Posterior vena cava (tissue), 2 donors: ENCODE data around the gene DCP1A. TPM values are rescaled to one million over a fixed set of nuclear protein-coding genes. Genes with fewer than 3 reads are reported as not detected.
"Not testable (repeated sequence)": the region's sequence is repeated elsewhere in the genome, so short reads cannot be mapped to it uniquely, and the experiment has no call there.

ENCODE experiments used
- DNase-seq: peaks from one replicate; pipeline ENCODE4 v3.0.0-alpha.2; 2020; ENCODE audit warnings: low spot score
- intact Hi-C, 2 donors: fragments of 100-400 bp; cut with DNase I; formaldehyde crosslinking; loops; one replicate each; pipeline versions ENCODE4 v1.14.1 to v1.14.2; 2022 to 2023
- total RNA-seq, 2 donors: library from RNA; stranded (reverse); fragmentation: NEBNext Ultra II Directional; extraction: Animal tissue kit (Norgen Biotek cat#: 25700); gene quantifications; one replicate each; pipeline ENCODE4 v1.2.1, GENCODE V29; 2021
- donor health status: DM: yes; HTN: yes; CAD: no.
- donor health status: DM: yes; HTN: yes; CAD: no.

DCP1A gene
- total RNA-seq, 2 donors from 2014 or later, result 18.2 to 22.2 TPM

DNA sequence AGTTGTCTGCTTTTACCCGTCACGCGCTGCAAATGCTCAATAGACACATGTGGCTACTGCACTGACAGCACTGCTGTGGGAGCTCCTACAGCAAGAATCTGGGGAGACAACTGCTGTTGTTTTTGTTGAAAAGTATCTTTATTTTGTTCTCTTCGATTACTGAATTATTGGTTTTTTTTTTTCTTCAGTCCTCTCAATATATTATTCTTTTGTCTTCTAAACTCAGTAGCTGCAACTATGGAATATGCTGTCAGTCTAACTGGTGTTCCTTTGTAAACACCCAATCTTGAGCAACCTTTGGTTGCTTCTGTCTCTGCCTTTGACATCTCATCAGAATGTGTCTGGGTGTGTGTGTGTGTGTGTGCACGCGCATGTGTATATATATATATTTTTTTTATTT is 12.6 kb downstream of the DCP1A start:
- intact Hi-C loops, result no loop called here
- DNase-seq, result no peak

DNA sequence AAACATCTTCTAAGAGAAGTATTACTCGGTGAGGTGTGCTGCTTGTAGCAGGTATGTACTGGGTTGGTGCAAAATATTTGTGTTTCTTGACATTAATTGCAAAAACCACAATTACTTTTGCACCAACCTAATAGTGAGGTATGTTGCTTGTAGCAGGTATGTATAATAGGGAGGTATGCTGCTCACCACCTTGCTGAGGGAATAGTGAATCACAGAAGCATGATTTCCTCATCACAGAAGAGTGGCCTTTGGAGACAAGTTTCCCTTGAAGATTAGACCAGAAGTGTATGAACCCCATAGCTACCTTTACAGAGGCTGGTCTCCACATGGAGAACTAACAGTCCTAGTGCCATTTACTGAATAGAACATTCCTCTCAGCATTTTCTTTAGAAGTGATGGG is 15.5 kb downstream of the DCP1A start:
- DNase-seq, result no peak
- intact Hi-C loops, result no loop called here

DNA sequence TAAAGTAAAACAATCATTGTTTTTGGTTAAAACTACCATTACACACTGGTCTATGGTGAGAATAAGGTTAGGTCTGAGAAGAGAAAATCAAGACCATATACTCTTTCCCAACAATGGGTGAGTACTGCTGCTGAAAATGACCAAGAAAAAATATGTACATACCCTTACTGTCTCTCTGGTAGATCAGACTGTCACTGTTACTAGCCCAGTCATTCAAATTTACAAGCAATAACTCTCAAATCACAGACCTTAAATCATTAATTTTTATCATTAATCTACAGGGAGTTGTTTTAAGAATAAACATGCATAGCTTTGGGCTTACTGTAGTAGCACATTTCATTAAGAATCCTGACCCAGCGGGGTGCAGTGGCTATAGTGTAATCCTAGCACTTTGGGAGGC is 17.4 kb downstream of the DCP1A start:
- intact Hi-C loops, result no loop called here
- no peak for DNase-seq

DNA sequence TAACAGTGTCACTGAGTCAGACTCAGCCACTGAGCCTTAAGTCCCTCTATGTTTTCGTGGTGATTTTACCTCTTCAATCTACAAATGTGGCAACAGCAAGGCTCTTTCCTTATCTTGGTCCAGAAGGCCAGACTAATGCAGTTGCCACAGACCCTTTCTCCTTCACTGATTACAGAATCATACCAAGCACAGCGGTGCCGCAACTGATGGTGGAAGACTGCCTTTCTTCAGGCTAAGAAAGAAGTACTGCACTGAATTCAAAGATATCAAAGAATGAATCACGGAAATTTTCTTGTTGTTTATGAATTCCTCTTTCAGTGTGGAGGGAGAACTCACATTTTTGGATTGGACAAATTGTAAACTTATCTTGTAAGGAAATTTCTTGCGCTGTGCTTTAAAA is 18.6 kb downstream of the DCP1A start:
- intact Hi-C loops, result no loop called here
- DNase-seq, result no peak

DNA sequence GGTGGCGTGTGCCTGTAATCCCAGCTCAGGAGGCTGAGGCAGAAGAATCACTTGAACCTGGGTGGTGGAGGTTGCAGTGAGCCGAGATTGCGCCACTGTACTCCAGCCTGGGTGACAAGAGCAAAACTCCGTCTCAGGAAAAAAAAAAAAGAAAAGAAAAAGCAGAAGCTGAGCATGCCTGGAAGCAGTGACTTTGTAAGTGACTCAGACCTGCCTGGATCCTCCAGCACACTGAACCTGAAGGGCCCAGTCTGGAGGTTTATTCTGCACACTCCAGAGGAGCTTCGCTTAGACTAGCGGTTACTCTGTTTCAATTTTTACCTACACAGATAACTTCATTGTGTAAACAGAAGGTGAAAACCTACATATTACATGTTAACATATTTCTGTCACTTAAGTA is 19.4 kb downstream of the DCP1A start:
- intact Hi-C loops, DNase-seq: not testable (repeated sequence)

DNA sequence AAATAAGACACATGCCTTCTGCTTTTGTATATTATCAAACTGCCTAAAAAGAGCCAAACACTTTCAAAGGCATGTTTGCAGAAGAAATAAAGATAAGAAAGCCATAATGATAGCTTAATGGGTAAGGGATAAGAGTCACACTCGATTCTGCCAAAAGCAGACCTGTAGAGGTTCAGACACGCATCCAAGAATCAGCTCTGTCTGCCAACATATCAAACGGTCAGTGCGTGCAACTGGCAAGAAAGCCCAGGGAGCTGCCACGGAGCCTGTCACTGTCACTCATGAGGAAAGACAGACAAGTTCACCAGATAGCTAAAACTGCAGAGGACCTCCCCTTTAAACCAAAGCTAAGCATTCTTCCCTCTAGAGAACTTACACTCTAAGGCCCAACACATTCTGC is 23.2 kb downstream of the DCP1A start:
- no peak for DNase-seq
- intact Hi-C loops, result no loop called here

DNA sequence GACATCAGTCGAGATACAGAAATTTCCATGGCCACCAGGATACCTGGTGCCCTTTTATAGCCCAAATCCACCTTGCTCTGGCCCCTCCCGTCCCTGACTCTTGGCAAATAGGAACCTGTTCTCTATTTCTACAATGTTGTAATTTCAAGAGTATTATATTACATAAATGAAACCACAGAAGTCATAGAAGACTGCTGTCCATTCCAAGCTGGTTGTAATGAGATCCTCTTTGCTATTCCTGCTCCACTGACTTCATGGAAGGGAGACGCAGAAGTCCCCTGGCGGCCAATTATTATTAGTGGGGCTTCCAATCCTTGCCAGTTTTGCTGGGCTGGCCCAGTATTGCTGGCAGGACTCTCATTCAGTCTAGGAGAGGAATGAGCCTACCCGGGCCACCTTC is 26.6 kb downstream of the DCP1A start:
- no peak for DNase-seq

DNA sequence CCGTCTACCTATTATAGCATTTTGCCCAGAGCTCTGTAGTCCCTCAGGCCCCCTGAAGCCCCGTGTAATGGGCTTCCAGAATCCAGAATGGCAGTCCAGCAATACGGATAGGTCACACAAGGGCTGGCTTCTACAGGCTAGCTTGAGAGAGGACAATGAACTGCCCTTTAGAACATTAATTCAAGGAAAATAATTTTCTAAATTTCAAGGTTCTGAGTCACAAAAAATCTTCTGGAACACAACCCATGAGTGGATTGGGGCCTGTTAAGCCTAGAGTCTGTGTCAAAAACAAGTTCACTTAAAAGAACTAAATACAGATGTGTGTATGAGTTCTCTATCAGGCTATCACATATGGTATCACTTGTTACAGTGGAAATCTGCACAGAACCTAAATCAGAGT is 28.8 kb downstream of the DCP1A start:
- DNase-seq, result no peak

More for the DNA sequence above, 26.6 kb downstream of the DCP1A start:
- intact Hi-C loops, result no loop called here

DNA sequence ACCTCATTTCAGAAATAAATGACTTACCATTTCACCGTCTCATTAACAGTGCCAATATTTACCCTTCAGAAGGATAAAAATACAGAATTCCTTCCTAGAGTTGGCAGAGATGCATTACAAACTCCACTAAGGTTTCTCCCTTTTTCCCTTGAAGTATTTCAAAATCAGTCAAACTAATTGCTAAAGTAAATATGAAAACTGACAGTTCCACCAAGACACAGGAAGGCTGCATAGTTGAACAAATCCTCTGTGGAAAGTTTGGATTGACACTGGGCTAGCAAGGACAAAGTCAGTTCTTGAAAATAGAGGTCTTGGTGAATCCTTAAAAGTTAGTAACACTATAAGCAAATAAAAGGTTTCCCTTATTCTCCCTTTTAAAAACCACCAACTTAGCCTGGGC is 34.5 kb downstream of the DCP1A start:
- DNase-seq, result no peak
- intact Hi-C loops, result no loop called here

More for the DNA sequence above, 28.8 kb downstream of the DCP1A start:
- intact Hi-C loops, result no loop called here

DNA sequence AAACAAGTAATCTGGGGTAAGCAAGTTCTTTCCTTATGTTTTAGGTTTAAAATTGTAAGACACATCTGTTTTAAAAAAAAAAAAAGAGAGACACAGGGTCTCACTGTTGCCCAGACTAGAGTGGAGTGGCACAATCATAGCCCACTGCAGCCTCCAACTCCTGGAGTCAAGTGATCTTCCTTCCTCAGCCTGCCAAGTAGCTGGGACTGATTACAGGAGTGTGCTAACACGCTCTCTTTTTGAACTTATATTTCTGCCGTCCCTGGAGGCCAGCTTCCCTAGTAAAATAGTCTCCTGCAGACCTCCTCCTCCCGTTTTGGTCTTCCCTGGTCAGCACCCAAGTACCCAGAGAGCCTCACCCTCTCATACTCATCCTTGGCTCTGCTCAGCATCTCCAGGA is 35.5 kb downstream of the DCP1A start:
- intact Hi-C loops, result no loop called here
- DNase-seq, result no peak

DNA sequence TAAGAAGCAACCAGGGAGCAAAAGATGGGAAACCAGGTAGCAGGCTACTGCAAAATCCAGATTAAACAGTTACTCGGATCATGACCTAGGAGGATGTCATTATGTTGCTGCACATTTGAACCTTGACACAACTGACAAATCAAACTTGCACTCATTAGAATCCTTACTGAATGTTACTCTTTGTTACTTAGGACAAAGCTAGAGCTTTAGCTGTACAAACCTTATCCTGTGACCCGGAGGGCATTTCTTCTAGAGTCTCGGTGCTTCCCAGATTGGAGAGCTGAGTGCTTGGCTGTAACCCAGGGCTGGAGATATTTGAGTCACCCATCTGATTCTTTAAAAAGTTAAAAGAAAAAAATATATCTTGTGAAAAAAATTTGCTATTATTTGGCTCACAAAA is 43.4 kb downstream of the DCP1A start:
- DNase-seq, result no peak
- intact Hi-C loops, result no loop called here

DNA sequence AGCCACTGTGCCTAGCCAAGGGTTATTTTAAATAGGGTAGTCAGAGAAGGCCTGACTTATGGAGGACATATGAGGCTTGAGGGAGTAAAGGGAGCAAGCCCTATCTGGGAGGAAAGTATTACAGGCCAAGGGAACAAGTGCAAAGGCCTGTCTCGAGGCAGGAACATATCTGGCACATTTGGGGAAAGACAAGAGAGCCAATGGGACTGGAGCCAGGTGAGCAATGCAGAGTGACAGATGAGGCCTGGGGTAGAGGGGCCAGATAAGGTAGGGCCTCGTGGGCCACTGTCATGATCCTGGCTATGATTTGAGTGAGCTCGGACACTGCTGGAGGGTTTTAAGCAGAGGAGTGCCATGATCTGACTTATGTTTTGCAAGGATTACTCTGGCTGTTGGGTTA is 43.8 kb downstream of the DCP1A start:
- no peak for DNase-seq
- intact Hi-C loops, result no loop called here

DNA sequence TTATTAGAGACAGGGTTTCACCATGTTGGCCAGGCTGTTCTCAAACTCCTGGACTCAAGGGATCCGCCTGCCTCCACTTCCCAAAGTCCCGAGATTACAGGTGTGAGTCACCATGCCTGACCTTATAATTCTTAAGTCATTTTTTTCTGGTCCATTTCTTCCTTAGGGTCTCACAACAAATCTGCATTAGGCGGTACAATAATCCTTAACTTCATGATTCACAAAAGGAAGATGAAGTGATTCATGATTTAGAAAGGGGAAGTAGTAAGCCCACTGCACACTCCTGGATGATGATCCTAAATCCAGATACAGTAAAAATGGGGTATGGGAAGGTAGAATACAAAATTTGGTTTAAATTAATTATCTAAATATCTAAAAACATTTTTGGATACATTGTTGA is 46.5 kb downstream of the DCP1A start:
- no peak for DNase-seq
- intact Hi-C loops, result no loop called here

DNA sequence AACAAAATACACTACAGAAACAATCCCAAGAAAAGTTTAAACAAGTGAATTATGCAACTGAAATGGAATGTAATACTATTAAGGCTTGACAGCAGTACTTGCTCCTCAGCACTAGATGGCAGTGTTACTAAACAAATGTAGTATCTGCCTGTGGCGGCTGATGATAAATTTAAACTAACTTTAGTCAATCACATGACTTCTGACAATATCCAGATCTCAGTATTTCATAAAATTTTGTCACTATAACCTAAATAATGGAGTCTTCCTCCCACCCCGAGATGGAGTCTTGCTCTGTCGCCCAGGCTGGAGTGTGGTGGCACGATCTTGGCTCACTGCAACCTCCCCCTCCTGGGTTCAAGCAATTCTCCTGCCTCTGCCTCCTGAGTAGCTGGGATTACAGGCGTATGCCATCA is 47.7 kb downstream of the DCP1A start:
- DNase-seq, result not testable (repeated sequence)
- intact Hi-C loops, result loop anchor here (10.0 kb wide), 2 partner anchors 405 to 415 kb away; no protein-coding TSS in a partner anchor

DNA sequence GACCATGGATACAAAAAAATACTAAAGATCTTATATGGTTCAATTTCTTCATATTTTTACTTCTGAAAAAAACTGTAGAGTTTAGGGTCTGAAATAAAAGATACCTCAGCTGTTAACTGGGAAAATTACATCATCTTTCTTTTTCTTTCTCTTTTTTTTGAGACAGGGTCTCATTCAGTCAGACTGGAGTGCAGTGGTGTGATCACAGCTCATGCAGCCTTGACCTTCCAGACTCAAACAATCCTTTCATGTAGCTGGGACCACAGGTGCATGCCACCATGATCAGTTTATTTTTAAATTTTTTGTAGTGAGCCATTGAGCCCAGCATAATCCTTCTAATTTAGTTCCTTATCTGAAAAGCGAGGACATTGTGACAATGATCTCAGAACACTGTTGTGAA is 51.9 kb downstream of the DCP1A start:
- no peak for DNase-seq
- intact Hi-C loops, result loop anchor here (10.0 kb wide), 2 partner anchors 409 to 419 kb away; no protein-coding TSS in a partner anchor

DNA sequence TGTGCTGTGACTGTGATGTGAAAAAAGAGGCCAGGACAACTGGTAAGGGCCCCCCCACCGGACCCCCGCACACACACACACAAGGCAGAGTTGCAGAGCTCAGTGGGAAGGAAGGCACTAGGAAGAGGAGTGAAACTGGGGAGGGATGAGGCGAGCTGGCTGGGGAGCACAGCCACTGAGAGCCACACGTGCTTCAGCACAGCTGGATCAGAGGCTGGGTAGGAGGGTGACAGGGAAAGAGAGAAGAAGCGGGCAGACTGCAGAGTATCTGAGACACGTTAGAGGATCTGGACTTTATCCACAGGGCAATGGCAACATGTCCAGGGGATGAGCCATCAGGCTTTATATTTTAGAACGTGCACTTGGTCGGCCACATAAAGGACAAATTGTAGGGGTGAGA is 53.5 kb downstream of the DCP1A start:
- no peak for DNase-seq
- intact Hi-C loops, result loop anchor here (10.0 kb wide), 2 partner anchors 411 to 421 kb away; no protein-coding TSS in a partner anchor

DNA sequence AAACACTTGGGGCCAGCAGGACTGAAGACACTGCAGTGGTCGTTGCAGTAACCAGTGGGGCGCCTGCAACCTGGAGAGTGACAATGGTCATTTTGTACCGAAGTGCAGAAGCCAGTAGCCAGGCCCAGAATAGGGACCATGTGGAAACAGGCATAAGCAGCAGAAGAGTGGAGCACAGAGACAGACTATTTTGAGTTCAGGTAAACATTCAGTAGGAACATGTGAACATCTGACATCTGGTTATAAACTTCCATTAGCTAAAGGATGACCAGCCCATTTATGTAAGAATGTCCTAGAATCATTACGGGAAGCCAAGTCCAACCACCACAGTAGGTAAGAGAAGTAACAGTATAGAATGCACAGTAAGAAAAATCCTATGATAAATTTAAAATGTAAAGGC is 59.1 kb downstream of the DCP1A start:
- intact Hi-C loops, result no loop called here
- no peak for DNase-seq

DNA sequence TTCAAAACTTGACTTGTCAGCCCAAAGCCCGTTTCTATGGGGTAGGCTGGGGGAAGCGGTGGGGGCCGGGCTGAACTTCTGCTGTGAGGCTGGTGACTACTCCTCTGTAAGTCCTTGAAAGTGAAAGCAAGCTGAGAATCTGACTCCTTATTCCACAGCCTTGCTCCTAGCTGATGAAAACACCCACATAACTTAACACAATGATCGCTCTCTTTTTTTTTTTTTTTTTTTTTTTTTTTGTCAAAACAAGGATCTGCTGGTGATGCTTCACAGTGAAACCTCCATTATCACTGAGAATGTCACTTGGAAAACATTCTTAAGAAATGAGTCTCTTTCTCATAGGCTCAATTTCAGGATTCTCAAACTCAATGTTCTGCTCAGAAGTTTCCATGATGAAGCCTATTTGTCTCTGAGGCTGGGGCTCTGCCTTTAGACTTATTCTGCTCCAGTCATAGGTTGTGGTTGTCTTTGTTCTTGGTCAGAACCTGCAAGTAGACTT is 60.2 kb downstream of the DCP1A start:
- intact Hi-C loops, result no loop called here
- no peak for DNase-seq

DNA sequence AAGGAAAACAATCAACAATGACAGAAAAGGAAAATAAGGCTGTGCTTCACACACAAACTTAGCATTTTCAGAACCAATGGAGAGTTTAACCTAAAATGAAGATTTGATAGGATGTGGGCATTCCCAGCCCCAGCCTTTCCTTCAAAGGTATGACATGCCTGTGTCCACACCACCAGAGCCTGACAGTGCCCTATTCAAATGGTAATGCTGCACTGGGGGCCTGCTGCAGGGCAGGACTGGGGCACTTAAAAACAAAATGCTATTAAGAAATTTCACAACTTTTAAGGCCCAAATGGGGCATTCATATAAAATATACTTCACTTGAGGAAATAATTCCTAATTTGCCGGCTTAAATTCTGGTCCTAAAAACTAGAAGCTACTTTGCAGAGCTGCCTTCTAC is 60.6 kb downstream of the DCP1A start:
- no peak for DNase-seq
- intact Hi-C loops, result no loop called here

DNA sequence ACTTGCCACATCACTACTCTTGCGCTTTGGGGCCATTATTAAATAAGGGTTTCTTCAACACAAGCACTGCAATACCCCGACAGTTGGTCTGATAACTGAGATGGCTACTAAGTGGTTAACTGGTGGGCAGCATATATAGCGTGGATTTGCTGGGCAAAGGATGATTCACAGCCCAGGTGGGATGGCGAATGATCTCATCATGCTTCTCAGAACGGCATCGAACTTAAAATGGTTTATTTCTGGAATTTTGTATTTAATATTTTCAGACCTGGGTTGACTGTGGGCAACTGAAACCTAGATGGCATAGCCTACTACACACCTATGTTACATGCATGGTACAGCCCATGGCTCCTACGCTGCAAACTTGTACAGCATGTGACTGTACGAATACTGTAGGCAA is 64.8 kb downstream of the DCP1A start:
- no peak for DNase-seq
- intact Hi-C loops, result no loop called here

DNA sequence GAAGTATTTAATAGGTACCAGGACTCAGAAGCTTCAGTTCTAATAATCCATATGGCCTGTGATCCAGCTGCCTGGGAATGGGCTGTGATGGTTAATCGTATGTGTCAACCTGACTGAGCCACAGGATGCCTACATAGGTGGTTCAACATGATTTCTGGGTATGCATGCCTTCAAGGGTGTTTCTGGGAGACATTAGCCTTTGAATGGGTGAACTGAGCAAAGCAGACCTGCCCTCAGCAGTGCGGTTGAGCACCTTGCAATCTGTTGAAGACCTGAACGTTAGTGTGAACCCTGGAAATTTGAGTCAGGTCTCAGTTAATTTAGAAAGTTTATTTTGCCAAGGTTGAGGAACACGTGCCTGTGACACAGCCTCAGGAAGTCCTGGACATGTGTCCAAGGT is 68.7 kb downstream of the DCP1A start:
- no peak for DNase-seq
- intact Hi-C loops, result no loop called here
